ENCODE data around the gene DUSP5.

- TF ChIP-seq CTCF (IDR thresholded peaks at IDR 0.05) = no peak
- TF ChIP-seq POLR2A (IDR thresholded peaks at IDR 0.05) = no peak
Observed at GRCh38 chr10:110485541-110485940, 12.2 kb upstream of the DUSP5 start.

All from uterus (tissue), 2 donors.